GM12878 (cell line): ENCODE measurements around the gene ABCG5. TPM values are rescaled to one million over a fixed set of nuclear protein-coding genes. Genes with fewer than 3 reads are reported as not detected.

ENCODE experiments used
- ATAC-seq: fragments of 200-7000 bp; cut with Tn5 transposase; 3 replicates; pipeline ENCODE4 v1.9.1; 2020; ENCODE audit warnings: mild to moderate bottlenecking, moderate library complexity
- BruUV-seq: library from RNA; stranded (reverse); fragments of 400-500 nt; replicated peaks from 2 replicates; lab custom pipeline; 2021; lab: Mats Ljungman, UMichigan
- CTCF ChIA-PET: fragments of 300-600 bp; sonication (Branson Sonifier 250); formaldehyde crosslinking; extraction: SDS; loops from one replicate; lab custom pipeline; 2021; ENCODE audit warnings: inconsistent platforms; lab: Yijun Ruan, JAX
- POLR2A ChIA-PET: fragments of 350-600 bp; formaldehyde crosslinking; extraction: SDS; loops from one replicate; lab custom pipeline; 2021; ENCODE audit warnings: inconsistent platforms; lab: Charles Lee
- RAD21 ChIA-PET: fragments of 300-600 bp; sonication (Branson Sonifier 250); formaldehyde crosslinking; loops from one replicate; lab custom pipeline; 2023; ENCODE audit warnings: antibody characterized with exemption; ENCODE audit not compliant: unreplicated experiment; lab: Charles Lee
- SMC1A ChIA-PET: fragments of 300-600 bp; sonication (Branson Sonifier 250); formaldehyde crosslinking; loops from one replicate; lab custom pipeline; 2023; ENCODE audit not compliant: unreplicated experiment, uncharacterized antibody; lab: Charles Lee
- DNase-seq: peaks from one replicate; pipeline ENCODE4 v3.0.0-alpha.2; 2011; ENCODE audit warnings: low read depth, low spot score
- FAIRE-seq: peaks from 3 replicates; lab custom pipeline; 2011; peaks lifted over from hg19 to GRCh38; lab: Jason Lieb, UNC
- H2AFZ ChIP-seq: 2 replicates; pipeline ENCODE4 v1.6.0; 2011; ENCODE audit warnings: low read depth, low read length, control low read depth; ENCODE audit not compliant: control insufficient read depth
- H3K27ac ChIP-seq: 2 replicates; pipeline ENCODE4 v1.5.1; 2011; ENCODE audit warnings: control low read depth; ENCODE audit not compliant: control insufficient read depth, insufficient read depth
- H3K27me3 ChIP-seq, 2 experiments: replicated peaks in 1 of 2; 2 replicates each; pipeline versions ENCODE4 v1.6.0 to v1.6.1; 2011; ENCODE audit warnings: low read length in 1 of 2; ENCODE audit not compliant: control insufficient read depth in 2 of 2, insufficient read depth in 2 of 2
- H3K36me3 ChIP-seq, 2 experiments: 2 replicates each; pipeline ENCODE4 v1.5.1; 2011; ENCODE audit warnings: low read length in 1 of 2; ENCODE audit not compliant: control insufficient read depth in 2 of 2, insufficient read depth in 2 of 2
- H3K4me1 ChIP-seq: 2 replicates; pipeline ENCODE4 v1.6.1; 2011; ENCODE audit warnings: mild to moderate bottlenecking, low read length, moderate library complexity, mixed read lengths; ENCODE audit not compliant: control insufficient read depth, insufficient read depth
- H3K4me2 ChIP-seq: 2 replicates; pipeline ENCODE4 v1.6.0; 2011; ENCODE audit warnings: control low read depth; ENCODE audit not compliant: control insufficient read depth, insufficient read depth
- H3K4me3 ChIP-seq: fragments of 200-600 bp; sonication (generic); 2 replicates; pipeline ENCODE4 v1.5.1; 2016
- H3K79me2 ChIP-seq: 2 replicates; pipeline ENCODE4 v1.6.0; 2011; ENCODE audit warnings: low read length; ENCODE audit not compliant: control insufficient read depth, insufficient read depth
- H3K9ac ChIP-seq: 2 replicates; pipeline ENCODE4 v1.8.0; 2011; ENCODE audit warnings: low read length, control low read depth, mixed read lengths; ENCODE audit not compliant: control insufficient read depth, insufficient read depth
- H3K9me3 ChIP-seq: replicated peaks from 3 replicates; pipeline ENCODE4 v1.5.1; 2011; ENCODE audit warnings: mild to moderate bottlenecking, low read length; ENCODE audit not compliant: control insufficient read depth, insufficient read depth
- H4K20me1 ChIP-seq: 2 replicates; pipeline ENCODE4 v1.6.0; 2011; ENCODE audit not compliant: control insufficient read depth, insufficient read depth
- ATF7 ChIP-seq: fragments of 450-650 bp; IDR thresholded peaks from 2 replicates; pipeline ENCODE4 v1.6.1; 2016; ENCODE audit warnings: low read depth, mild to moderate bottlenecking
- KDM1A ChIP-seq: fragments of 200-600 bp; sonication (generic); IDR thresholded peaks from 2 replicates; pipeline ENCODE4 v1.6.1; 2016; ENCODE audit warnings: borderline replicate concordance
- KLF5 ChIP-seq: fragments of 450-650 bp; IDR thresholded peaks from 2 replicates; pipeline ENCODE4 v1.6.1; 2014; ENCODE audit warnings: mild to moderate bottlenecking; ENCODE audit not compliant: partially characterized antibody
- NFIC ChIP-seq: IDR thresholded peaks from 2 replicates; pipeline ENCODE4 v1.6.1; 2012; ENCODE audit warnings: low read depth, mild to moderate bottlenecking, inconsistent platforms, low read length, moderate library complexity
- NRF1 ChIP-seq: conservative IDR thresholded peaks from 2 replicates; pipeline ENCODE4 v1.6.1; 2011; ENCODE audit warnings: mild to moderate bottlenecking, low read depth, low read length, improper control_type of control experiment
- POLR2AphosphoS5 ChIP-seq: IDR thresholded peaks from 2 replicates; pipeline ENCODE4 v1.6.1; 2011; ENCODE audit warnings: mild to moderate bottlenecking, low read length, inconsistent platforms
- RAD21 ChIP-seq: IDR thresholded peaks from 2 replicates; pipeline ENCODE4 v1.6.1; 2011; ENCODE audit warnings: mild to moderate bottlenecking, low read depth, low read length, moderate library complexity; ENCODE audit not compliant: insufficient read depth
- RFX5 ChIP-seq: IDR thresholded peaks from 2 replicates; pipeline ENCODE4 v1.6.1; 2011; ENCODE audit warnings: low read depth, low read length, improper control_type of control experiment
- SIN3A ChIP-seq: IDR thresholded peaks from 2 replicates; pipeline ENCODE4 v1.6.1; 2012; ENCODE audit warnings: low read depth, low read length, improper control_type of control experiment
- TAF1 ChIP-seq: IDR thresholded peaks from 2 replicates; pipeline ENCODE4 v1.6.1; 2011; ENCODE audit warnings: mild to moderate bottlenecking, low read depth, low read length, borderline replicate concordance
- WRNIP1 ChIP-seq: IDR thresholded peaks from 2 replicates; pipeline ENCODE4 v1.6.1; 2011; ENCODE audit warnings: low read depth, low read length, improper control_type of control experiment, borderline replicate concordance
- WGBS: methylation state at CpG from one replicate; pipeline ENCODE4 v1.1.6; 2016; ENCODE audit warnings: low lambda C conversion rate; ENCODE audit not compliant: insufficient replicate concordance, insufficient coverage; ENCODE audit errors: missing lambda C conversion rate; 5-methylcytosine and 5-hydroxymethylcytosine counted together
- in situ Hi-C: fragments of 300-500 bp; cut with MboI; formaldehyde crosslinking; loops from 9 replicates; pipeline ENCODE4 v1.14.3; 2018; ENCODE audit warnings: mixed read lengths
- intact Hi-C: fragments of 100-400 bp; cut with micrococcal nuclease; formaldehyde crosslinking; loops from one replicate; pipeline ENCODE4 v1.14.2; 2022; ENCODE audit not compliant: unreplicated experiment
- polyA plus RNA-seq, 11 experiments: library from polyadenylated mRNA; depleted of rRNA in 4 of 11; unstranded in 6 of 11; stranded (reverse) in 5 of 11; fragments of >200 nt; fragmentation: Nextera tagmentation in 4 of 11; fragmentation: Illumina TruSeq in 1 of 11; extraction: Ambion mirVana in 4 of 11; extraction: Trizol in 1 of 11; gene quantifications; 1 replicate in 1 of 11; 2 replicates in 10 of 11; pipeline versions ENCODE4 v1.2.1 to v1.2.3, GENCODE V29; 2011 to 2016; ENCODE audit warnings: inconsistent platforms in 2 of 11, missing spikeins in 2 of 11, low read depth in 1 of 11
- small RNA-seq: library from RNA; depleted of rRNA; stranded (forward); fragments of <200 nt; gene quantifications from one replicate; pipeline ENCODE3, GENCODE V24; 2014
- total RNA-seq, 4 experiments: library from RNA; depleted of rRNA in 3 of 4; stranded (reverse); fragments of >200 nt in 3 of 4; fragmentation: Illumina TruSeq in 1 of 4; extraction: Trizol in 1 of 4; gene quantifications; 2 replicates each; pipeline versions ENCODE4 v1.2.1 to v1.2.3, GENCODE V29; 2013 to 2021
- TF ChIP-seq, protein P1 (sequence below): fragments of 450-650 bp; IDR thresholded peaks from 2 replicates; pipeline ENCODE4 v1.6.1; 2017; ENCODE audit warnings: mild to moderate bottlenecking

Gene ABCG5
- total and polyA plus RNA-seq, 10 of the 15 experiments (the other 5 are each of a cell fraction or from before 2014, with no cell fraction given) = not detected

DNA sequence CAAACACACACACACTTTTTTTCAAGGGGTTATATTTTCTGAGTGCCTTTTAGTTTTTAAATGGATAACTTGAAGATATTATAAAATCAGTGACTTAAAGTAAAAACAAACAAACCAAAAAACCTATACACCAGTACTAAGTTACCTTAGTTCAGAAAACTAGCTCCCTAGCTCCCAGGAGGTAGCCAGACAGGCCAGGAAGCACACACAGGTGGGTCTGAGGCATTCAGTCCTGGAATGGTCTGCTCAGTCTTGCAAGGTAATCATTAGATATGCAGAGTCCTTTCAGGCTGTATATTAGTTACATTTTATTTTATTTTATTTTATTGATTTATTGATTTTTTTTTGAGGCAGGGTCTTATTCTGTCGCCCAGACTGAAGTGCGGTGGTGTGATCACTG is 75.5 kb downstream of the ABCG5 start:
- TF ChIP-seq RAD21 (no peak), TAF1 (no peak), KLF5 (no peak), NRF1 (no peak), RFX5 (no peak), ATF7 (no peak), POLR2AphosphoS5 (no peak), SIN3A (no peak), KDM1A (no peak), NFIC (no peak), WRNIP1 (no peak)
- TF ChIP-seq, protein P1, sequence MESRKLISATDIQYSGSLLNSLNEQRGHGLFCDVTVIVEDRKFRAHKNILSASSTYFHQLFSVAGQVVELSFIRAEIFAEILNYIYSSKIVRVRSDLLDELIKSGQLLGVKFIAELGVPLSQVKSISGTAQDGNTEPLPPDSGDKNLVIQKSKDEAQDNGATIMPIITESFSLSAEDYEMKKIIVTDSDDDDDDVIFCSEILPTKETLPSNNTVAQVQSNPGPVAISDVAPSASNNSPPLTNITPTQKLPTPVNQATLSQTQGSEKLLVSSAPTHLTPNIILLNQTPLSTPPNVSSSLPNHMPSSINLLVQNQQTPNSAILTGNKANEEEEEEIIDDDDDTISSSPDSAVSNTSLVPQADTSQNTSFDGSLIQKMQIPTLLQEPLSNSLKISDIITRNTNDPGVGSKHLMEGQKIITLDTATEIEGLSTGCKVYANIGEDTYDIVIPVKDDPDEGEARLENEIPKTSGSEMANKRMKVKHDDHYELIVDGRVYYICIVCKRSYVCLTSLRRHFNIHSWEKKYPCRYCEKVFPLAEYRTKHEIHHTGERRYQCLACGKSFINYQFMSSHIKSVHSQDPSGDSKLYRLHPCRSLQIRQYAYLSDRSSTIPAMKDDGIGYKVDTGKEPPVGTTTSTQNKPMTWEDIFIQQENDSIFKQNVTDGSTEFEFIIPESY = no peak
- ChIA-PET CTCF (no interaction called here), POLR2A (no interaction called here), SMC1A (no interaction called here), RAD21 (no interaction called here)
- no peak for ATAC-seq
- 81% methylated on average over 2 of the region's 2 CpGs for WGBS
- Histone ChIP-seq H2AFZ (no peak overlapping the region), H3K9ac (no peak overlapping the region), H3K4me2 (no peak overlapping the region), H3K79me2 (no peaks in the 10 kb centered on the region), H3K27ac (no peak overlapping the region), H3K4me3 (no peak overlapping the region), H3K36me3 (no peaks in the 10 kb centered on the region), H4K20me1 (no peaks in the 10 kb centered on the region), H3K9me3 (no peaks in the 10 kb centered on the region), H3K4me1 (no peaks in the 10 kb centered on the region), H3K27me3 (no peaks in the 10 kb centered on the region)
- no TSS peak for BruUV-seq
- intact Hi-C loops (no loop called here), in situ Hi-C loops (no loop called here)
- FAIRE-seq = no peak
- no peak for DNase-seq

Small RNA genes within 50 kb of the gene (small RNA-seq; reads per million reads assigned to genes)
- gene RN7SKP66 = not detected

Other genes starting within 250 kb of the ABCG5 start
- gene THADA, start 242.8 kb downstream of the ABCG5 start, total RNA-seq (2014; rRNA removed) = 24.5 and 28.4 TPM in 2 replicates
- gene THADA, start 242.8 kb downstream of the ABCG5 start, total RNA-seq (2014; rRNA removed; fragmentation: Illumina TruSeq; extraction: Trizol) = 22.7 and 28.0 TPM in 2 replicates
- gene THADA, start 242.8 kb downstream of the ABCG5 start, total RNA-seq (2021) = 32.6 and 33.2 TPM in 2 replicates
- gene THADA, start 242.8 kb downstream of the ABCG5 start, polyA plus RNA-seq (2011; rRNA removed) = 22.2 and 23.6 TPM in 2 replicates
- gene THADA, start 242.8 kb downstream of the ABCG5 start, polyA plus RNA-seq (2014; fragmentation: Illumina TruSeq; extraction: Trizol) = 21.6 and 24.5 TPM in 2 replicates
- gene THADA, start 242.8 kb downstream of the ABCG5 start, polyA plus RNA-seq (2014; fragmentation: Nextera tagmentation; extraction: Ambion mirVana) = 10 to 100 TPM; 17.0 to 17.5 TPM
- 14.6 and 17.9 TPM in 2 replicates for gene THADA, start 242.8 kb downstream of the ABCG5 start, polyA plus RNA-seq (2014; rRNA removed)
- gene THADA, start 242.8 kb downstream of the ABCG5 start, polyA plus RNA-seq (2016; fragmentation: Nextera tagmentation; extraction: Ambion mirVana) = 10 to 100 TPM; 26.4 to 29.2 TPM
- gene PLEKHH2, start 201.6 kb downstream of the ABCG5 start, total RNA-seq (2014; rRNA removed) = not detected in 2 replicates
- not detected in 2 replicates for gene PLEKHH2, start 201.6 kb downstream of the ABCG5 start, total RNA-seq (2014; rRNA removed; fragmentation: Illumina TruSeq; extraction: Trizol)
- gene PLEKHH2, start 201.6 kb downstream of the ABCG5 start, total RNA-seq (2021) = not detected in 2 replicates
- gene PLEKHH2, start 201.6 kb downstream of the ABCG5 start, polyA plus RNA-seq (2011; rRNA removed) = not detected in 2 replicates
- gene PLEKHH2, start 201.6 kb downstream of the ABCG5 start, polyA plus RNA-seq (2014; fragmentation: Illumina TruSeq; extraction: Trizol) = not detected in 2 replicates
- gene PLEKHH2, start 201.6 kb downstream of the ABCG5 start, polyA plus RNA-seq (2014; fragmentation: Nextera tagmentation; extraction: Ambion mirVana) = not detected
- not detected in 2 replicates for gene PLEKHH2, start 201.6 kb downstream of the ABCG5 start, polyA plus RNA-seq (2014; rRNA removed)
- gene PLEKHH2, start 201.6 kb downstream of the ABCG5 start, polyA plus RNA-seq (2016; fragmentation: Nextera tagmentation; extraction: Ambion mirVana) = not detected
- not detected in 2 replicates for gene C1GALT1C1L, start 162.4 kb downstream of the ABCG5 start, total RNA-seq (2014; rRNA removed)
- gene C1GALT1C1L, start 162.4 kb downstream of the ABCG5 start, total RNA-seq (2014; rRNA removed; fragmentation: Illumina TruSeq; extraction: Trizol) = not detected in 2 replicates
- not detected in 2 replicates for gene C1GALT1C1L, start 162.4 kb downstream of the ABCG5 start, total RNA-seq (2021)
- not detected in 2 replicates for gene C1GALT1C1L, start 162.4 kb downstream of the ABCG5 start, polyA plus RNA-seq (2011; rRNA removed)
- not detected in 2 replicates for gene C1GALT1C1L, start 162.4 kb downstream of the ABCG5 start, polyA plus RNA-seq (2014; fragmentation: Illumina TruSeq; extraction: Trizol)
- gene C1GALT1C1L, start 162.4 kb downstream of the ABCG5 start, polyA plus RNA-seq (2014; fragmentation: Nextera tagmentation; extraction: Ambion mirVana) = not detected
- not detected in 2 replicates for gene C1GALT1C1L, start 162.4 kb downstream of the ABCG5 start, polyA plus RNA-seq (2014; rRNA removed)
- gene C1GALT1C1L, start 162.4 kb downstream of the ABCG5 start, polyA plus RNA-seq (2016; fragmentation: Nextera tagmentation; extraction: Ambion mirVana) = not detected
- gene DYNC2LI1, start 64.8 kb downstream of the ABCG5 start, total RNA-seq (2014; rRNA removed) = 13.7 and 18.0 TPM in 2 replicates
- gene DYNC2LI1, start 64.8 kb downstream of the ABCG5 start, total RNA-seq (2014; rRNA removed; fragmentation: Illumina TruSeq; extraction: Trizol) = 17.8 and 19.2 TPM in 2 replicates
- gene DYNC2LI1, start 64.8 kb downstream of the ABCG5 start, total RNA-seq (2021) = 9.5 and 10.9 TPM in 2 replicates
- gene DYNC2LI1, start 64.8 kb downstream of the ABCG5 start, polyA plus RNA-seq (2011; rRNA removed) = 25.6 and 46.8 TPM in 2 replicates
- gene DYNC2LI1, start 64.8 kb downstream of the ABCG5 start, polyA plus RNA-seq (2014; fragmentation: Illumina TruSeq; extraction: Trizol) = 20.0 and 20.5 TPM in 2 replicates
- gene DYNC2LI1, start 64.8 kb downstream of the ABCG5 start, polyA plus RNA-seq (2014; fragmentation: Nextera tagmentation; extraction: Ambion mirVana) = 10 to 100 TPM; 27.2 to 27.3 TPM
- 12.5 and 16.0 TPM in 2 replicates for gene DYNC2LI1, start 64.8 kb downstream of the ABCG5 start, polyA plus RNA-seq (2014; rRNA removed)
- gene DYNC2LI1, start 64.8 kb downstream of the ABCG5 start, polyA plus RNA-seq (2016; fragmentation: Nextera tagmentation; extraction: Ambion mirVana) = 10 to 100 TPM; 18.6 to 20.2 TPM
- not detected in 2 replicates for gene ABCG8, start 132 bp upstream of the ABCG5 start, total RNA-seq (2014; rRNA removed)
- gene ABCG8, start 132 bp upstream of the ABCG5 start, total RNA-seq (2014; rRNA removed; fragmentation: Illumina TruSeq; extraction: Trizol) = not detected in 2 replicates
- gene ABCG8, start 132 bp upstream of the ABCG5 start, total RNA-seq (2021) = not detected in 2 replicates
- not detected in 2 replicates for gene ABCG8, start 132 bp upstream of the ABCG5 start, polyA plus RNA-seq (2011; rRNA removed)
- not detected in 2 replicates for gene ABCG8, start 132 bp upstream of the ABCG5 start, polyA plus RNA-seq (2014; fragmentation: Illumina TruSeq; extraction: Trizol)
- gene ABCG8, start 132 bp upstream of the ABCG5 start, polyA plus RNA-seq (2014; fragmentation: Nextera tagmentation; extraction: Ambion mirVana) = not detected
- gene ABCG8, start 132 bp upstream of the ABCG5 start, polyA plus RNA-seq (2014; rRNA removed) = not detected in 2 replicates
- not detected for gene ABCG8, start 132 bp upstream of the ABCG5 start, polyA plus RNA-seq (2016; fragmentation: Nextera tagmentation; extraction: Ambion mirVana)
- gene LRPPRC, start 157.2 kb upstream of the ABCG5 start, total RNA-seq (2014; rRNA removed) = 84.8 and 91.6 TPM in 2 replicates
- gene LRPPRC, start 157.2 kb upstream of the ABCG5 start, total RNA-seq (2014; rRNA removed; fragmentation: Illumina TruSeq; extraction: Trizol) = 119 TPM in 2 replicates
- 148 and 152 TPM in 2 replicates for gene LRPPRC, start 157.2 kb upstream of the ABCG5 start, total RNA-seq (2021)
- 141 and 231 TPM in 2 replicates for gene LRPPRC, start 157.2 kb upstream of the ABCG5 start, polyA plus RNA-seq (2011; rRNA removed)
- gene LRPPRC, start 157.2 kb upstream of the ABCG5 start, polyA plus RNA-seq (2014; fragmentation: Illumina TruSeq; extraction: Trizol) = 106 and 123 TPM in 2 replicates
- gene LRPPRC, start 157.2 kb upstream of the ABCG5 start, polyA plus RNA-seq (2014; fragmentation: Nextera tagmentation; extraction: Ambion mirVana) = 10 to 100 TPM; 34.1 to 62.5 TPM
- 62.1 and 76.3 TPM in 2 replicates for gene LRPPRC, start 157.2 kb upstream of the ABCG5 start, polyA plus RNA-seq (2014; rRNA removed)
- 100 to 1,000 TPM in 1 of 2 experiments, 10 to 100 TPM in 1; 93.6 to 100 TPM for gene LRPPRC, start 157.2 kb upstream of the ABCG5 start, polyA plus RNA-seq (2016; fragmentation: Nextera tagmentation; extraction: Ambion mirVana)